ENCODE measurements around the gene DNAH17. TPM values are rescaled to one million over a fixed set of nuclear protein-coding genes. Genes with fewer than 3 reads are reported as not detected.

DNAH17 gene
- total RNA-seq, 1 donor from 2014 or later = 0.40 TPM

DNA sequence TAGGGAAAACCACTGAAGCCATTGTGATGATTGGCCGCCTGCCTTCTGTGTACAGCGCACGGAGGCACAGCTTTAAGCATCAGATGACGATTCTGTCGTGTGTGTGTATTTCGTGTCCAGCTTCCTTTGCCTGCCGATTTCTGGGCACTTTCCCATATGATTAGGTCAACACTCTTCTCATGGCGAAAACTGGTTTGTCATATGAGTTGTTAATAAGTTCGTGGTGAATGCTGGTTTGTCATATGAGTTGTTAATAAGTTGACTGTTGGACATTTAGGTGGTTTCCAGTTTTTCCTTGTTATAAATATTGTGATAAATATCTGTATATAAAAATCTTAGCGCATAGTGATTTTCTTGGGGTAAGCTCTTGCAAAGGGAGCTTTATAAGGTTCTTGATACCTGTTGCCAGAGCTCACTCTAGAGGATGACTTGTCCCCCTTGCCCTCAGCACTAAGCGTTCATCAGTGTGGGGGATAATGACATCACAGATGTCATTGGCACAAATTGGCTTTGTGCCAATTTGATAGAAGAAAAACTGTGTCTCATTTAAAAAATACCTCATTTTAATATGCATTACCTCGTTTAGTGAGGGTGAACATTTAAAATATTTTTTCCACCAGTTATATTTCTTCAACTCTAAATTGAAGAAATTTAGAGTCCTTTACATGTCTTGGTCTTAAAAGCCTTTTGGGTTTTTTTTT lies 158.7 kb downstream of the DNAH17 start:
- no peak for DNase-seq (ENCODE audit: low read depth in 2 of 2)

DNA sequence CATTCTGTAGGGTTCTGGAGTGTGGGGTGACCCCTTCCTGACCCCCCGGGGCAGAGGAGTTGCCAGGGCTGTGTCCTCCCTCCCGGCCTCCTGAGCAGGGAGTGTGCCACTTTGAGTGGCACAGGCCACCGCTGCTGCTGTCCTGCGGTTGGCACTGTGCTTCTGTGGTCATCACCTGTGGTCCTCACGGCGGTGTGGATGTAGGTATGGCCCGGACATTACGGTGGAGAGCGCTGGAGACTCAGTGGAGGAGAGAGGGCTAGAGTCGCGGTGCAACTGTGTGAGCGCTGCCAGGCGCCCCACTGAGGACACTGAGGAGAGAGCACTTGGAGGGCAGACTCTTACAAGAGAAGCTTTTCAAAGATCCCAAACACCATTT lies 159.7 kb downstream of the DNAH17 start:
- no peak for DNase-seq (ENCODE audit: low read depth in 2 of 2)

DNA sequence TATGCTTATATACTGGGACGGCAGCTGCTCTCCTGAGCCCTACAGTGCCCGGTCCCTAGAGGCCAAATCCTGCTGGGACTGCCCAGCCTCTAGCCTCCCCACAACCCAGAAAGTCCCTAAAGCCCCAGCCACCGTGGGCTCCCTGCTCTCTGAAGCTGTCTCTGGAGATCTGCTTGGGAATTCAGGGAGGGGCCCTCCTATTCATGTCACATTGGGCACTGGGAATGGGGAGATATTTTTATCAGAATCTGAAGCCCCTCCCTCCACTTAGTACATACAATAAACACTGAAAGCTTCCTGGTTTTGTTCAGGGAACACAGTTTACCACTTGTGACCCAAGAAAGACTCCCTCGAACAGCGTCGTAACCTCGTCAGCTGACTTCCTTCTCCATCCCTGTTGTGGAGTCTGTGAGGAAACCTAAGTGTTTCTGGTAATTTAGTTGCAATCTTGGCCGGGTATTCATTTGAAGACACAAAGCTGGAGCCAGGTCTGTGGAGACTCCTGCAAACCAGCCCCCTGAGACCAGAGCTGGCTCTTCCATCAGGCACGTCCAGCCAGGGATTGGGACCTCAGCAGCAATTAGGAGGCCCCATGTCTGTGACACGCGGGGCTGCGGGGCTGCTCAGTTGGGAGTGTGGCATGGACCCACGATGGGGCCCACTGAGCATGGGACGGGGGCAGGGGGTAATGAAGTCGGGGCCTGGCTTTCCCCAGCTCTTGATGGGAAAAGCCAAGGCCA lies 160.2 kb downstream of the DNAH17 start:
- DNase-seq (ENCODE audit: low read depth in 2 of 2) = peak in 1 of 2 donors; percentile 90

DNA sequence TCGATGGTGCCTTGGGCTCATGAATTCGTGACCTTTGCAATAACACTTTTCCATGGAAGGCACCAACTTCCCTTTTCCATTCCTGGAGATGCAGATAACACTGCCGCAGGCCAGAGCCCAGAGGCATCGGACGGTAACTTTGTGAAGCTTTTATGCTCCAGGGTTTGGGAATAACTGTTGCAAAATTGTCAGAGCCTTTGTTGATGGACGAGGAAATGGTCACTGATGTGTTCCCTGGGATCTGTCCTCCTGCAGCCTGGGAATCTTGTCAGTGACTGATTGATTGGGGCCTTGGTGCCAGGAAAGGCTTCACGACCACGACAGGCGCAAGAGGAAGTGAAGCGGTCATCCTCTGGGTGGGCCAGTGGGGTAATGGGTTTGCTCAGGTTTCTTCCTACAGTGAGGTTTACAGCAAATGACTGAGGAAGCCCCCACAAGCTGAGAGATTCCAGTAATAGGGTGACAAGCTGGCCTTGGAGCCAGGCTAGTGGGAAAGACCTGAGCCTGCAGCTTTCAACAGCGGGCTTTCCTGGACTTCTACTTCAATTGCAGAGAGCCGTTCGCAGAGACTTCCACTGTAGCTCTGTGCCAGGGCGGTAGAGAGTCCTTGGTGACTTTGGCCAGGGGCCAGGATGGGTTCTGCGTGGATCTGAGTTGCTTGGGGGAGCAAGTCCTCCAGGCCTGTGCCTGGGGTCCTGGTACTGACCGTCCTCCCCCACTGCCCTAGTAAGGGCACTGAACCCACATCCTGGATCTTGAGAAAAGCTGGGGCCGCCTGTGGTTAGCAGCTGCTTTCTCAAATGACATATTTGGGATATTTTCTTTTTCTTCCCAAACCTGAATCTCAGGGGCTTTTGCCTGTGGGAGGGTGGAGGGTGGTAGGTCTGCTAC lies 161.1 kb downstream of the DNAH17 start:
- DNase-seq (ENCODE audit: low read depth in 2 of 2) = peak; percentile 59 to 92

DNA sequence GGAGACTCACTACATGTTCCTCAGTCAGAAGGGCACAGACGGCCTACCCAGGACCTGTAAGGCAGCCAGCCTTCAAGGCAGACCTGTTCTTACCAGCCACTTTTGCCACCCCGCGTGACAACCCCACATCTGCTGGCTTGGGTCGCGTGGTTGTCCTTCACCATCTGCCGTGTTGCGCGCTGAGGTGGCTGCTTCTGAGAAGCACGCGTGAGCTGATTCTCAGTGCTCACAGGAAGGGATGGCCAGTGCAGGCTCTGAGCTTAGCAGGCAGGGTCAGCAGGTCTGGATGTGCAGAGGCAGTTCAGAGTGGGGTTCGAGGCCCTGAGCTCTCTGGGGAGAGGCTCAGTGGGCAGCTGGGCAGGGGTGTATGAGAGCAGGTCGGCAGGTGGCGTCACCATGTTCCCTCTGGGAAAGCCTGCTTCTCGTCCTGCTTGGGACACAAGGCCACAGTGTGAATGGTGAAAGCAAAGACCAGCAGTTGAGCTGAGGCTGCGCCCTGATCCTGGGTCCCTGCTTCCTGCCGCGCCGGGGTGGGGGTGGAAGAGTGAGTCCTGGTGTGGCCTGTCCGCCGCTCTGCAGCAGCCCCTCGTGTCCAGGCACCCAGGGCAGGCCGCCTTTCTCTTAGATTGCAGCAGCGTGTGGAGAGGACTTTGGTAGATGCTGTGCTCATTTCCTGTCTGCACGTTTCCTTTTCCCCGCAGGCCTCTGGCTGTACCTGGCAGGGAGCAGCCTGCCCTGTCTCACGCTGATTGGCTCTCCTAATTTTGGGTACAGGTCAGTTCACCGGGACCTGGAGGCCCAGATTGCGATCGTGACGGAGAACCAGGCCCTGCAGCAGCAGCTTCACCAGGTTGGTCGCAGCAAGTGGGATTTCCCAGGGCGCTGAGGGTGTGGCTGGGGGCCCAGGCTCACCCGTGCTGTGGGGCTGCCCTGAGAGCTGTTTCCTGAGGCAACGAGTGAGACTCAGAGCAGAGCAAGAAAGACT lies 162.7 kb downstream of the DNAH17 start:
- DNase-seq (ENCODE audit: low read depth in 2 of 2) = peak in 1 of 2 donors; percentile 58

DNA sequence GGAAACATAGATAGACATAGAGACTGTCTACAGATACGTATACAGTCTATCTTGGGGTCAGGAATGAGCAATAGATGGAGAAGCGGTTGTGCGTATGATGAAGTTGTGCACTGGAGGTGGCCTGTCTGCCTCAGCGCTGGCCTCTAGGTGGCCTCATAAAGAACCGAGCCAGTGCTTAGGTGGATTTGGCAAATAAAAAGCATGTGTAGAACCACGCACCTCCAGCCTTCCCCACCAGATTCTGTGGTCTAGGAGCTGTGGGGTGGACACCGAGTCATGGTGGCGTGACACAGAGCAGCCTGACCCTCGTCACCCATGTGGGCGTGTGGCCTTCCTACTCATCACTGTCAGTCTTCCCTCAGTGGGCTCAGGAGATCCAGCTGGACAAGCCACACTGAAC lies 164.8 kb downstream of the DNAH17 start:
- DNase-seq (ENCODE audit: low read depth in 2 of 2) = peak; percentile 44 to 56

DNA sequence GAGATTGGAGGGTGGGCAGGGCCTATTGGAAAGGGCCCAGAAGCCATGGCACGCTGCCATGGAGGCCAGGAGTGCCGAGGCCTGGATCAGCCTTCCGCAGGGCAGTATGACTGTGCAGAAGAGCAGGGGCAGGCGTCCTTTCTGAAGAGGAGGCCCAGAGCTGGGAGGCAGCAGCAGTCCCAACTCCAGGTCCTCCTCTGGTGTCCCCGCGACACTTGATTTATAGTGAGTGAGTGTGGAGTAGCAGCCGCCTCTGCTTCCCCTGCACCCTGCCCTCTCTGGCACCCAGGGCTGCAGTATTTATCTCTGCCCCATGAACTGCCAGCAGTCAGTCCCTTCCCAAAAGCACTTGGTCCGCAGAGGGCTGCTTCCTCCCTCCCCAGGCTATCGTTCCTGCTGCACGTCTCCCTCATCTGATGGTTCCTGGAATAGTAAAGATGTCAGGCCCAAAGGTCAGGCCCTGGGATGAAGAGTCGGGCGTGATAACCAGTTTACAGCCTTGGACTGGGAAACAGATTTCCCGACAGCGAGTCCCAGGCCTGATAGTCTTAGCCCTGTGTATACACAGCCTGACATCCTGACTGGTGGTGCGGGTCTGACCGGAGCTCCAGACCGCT lies 165.8 kb downstream of the DNAH17 start:
- peak in 1 of 2 donors; percentile 84 for DNase-seq (ENCODE audit: low read depth in 2 of 2)

DNA sequence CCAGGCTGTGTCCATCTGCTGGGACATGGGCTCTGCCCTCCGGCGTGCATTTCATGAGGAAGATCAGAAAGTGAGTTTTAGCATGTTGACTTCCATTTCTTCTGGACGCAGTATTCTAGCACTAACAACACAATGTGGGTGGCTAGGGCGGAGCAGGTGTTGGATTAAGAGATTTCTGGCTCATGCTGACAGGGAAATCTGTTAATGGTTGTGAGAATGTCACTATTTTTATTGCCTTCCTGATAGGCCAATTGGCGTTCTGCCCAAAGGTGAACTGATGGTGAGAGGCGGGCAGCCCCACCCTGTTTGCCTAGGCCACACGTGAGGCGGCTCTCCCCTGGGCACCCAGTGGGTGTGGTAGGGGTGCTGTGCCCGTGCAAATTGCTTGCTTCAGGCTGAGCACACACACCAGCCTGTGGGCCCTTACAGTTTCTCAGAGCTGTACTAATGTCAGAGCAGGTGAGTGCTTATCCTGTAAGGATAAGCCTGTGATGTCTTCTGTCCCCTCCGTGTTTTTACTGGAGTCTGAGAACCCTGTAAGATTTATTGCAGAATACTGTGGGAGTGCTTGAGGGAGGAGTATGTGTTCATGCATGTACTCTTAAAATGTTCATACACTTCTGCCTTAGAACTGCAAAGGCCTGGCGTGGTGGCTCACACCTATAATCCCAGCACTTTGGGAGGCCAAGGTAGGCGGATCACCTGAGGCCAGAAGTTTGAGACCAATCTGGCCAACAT lies 167.8 kb downstream of the DNAH17 start:
- peak in 1 of 2 donors; percentile 38 for DNase-seq (ENCODE audit: low read depth in 2 of 2)

DNA sequence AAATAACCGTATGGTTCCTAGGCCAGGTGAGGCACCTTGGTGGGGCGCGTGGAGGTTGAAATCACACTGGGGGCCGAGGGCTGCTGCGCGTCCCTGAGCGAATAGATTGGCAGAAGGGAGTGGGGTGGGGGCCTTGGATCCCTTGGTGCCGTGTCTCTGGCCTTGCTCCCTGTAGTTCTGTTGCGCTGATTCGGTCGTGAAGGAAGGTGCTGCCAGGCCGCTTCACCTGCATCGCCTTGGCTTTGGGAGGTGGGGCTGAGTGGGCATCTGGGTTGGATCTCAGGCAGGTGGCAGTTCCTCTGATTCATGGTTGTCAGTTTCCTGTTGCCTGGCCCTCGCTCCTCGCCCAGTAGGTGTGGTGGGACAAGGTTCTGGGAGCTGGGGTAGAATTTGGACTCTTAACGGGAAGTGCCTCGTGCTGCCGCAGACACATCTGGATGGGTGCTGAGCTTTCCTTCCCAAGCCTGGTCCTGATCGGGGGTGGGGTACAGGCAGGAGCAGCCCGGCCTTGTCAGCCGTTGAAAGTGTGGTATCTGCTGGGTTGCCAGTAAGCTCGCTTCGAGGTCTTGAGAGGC lies 168.6 kb downstream of the DNAH17 start:
- no peak for DNase-seq (ENCODE audit: low read depth in 2 of 2)

DNA sequence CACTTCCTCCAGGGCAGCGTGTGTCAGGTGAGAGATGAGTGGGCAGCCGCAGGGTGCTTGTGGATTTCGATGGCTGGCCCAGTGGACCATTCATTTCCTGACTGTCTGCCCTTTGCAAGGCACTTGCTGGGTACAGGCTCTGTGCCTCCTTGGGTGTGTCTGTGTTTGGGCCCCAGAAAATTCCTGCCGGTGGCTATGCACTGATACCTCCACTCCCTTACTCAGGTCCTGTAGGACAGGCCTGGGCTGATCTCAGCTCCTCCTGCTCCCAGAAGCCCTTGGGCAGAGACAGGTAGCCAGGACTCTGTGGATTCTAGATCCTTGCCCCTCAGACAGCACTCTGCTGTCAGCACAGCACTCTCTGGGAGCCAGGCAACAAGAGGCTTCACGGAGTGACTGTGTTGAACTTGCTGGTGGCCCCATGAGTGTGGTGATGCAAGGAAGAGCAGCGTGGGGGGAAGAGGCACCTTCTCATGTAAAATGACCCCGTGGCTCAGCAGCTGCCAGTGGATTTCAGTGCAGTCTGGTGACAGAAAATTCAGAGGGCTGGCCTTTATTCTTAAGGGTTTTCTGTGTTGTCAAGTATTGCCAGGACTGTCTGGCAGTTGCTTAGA lies 169.7 kb downstream of the DNAH17 start:
- DNase-seq (ENCODE audit: low read depth in 2 of 2) = no peak

DNA sequence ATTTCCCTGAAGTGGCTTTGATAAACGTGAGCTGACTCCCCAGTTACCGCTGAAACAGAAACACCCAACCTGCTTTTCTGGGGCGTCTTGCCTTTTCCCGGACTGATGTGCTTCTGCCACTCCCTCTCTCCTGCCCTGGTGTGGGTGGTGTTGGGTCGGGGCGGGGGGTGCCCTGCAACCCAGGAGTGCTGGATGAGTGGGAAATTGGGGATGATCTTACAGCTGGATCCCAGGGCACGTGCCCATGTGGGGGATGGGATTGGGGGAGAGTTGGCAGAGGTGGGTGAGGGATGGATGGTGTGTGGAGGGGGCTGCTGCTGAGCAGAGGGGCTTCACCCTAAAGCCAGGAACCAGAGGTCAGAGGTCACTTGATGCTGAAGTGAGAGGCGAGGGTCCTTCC lies 170.3 kb downstream of the DNAH17 start:
- no peak for DNase-seq (ENCODE audit: low read depth in 2 of 2)

DNA sequence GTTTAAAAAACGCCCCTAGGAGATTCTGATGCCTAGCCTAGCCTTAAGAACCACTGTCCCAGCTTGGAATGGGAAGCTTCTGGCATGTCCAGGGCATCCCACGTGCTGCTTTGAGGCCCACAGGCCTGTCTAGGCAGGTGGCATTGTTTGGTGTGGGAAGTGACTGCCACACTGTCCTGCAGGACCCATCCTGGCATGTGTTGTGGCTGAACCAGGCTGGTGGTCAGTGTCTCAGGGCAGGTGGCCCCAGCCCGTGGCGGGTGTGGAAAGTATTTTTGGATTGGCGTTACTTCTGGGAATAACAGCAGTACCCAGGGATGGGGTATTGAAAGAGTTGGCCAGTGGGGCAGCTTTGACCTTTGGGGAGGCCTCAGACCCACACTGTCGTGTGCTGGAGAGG lies 170.8 kb downstream of the DNAH17 start:
- no peak for DNase-seq (ENCODE audit: low read depth in 2 of 2)

DNA sequence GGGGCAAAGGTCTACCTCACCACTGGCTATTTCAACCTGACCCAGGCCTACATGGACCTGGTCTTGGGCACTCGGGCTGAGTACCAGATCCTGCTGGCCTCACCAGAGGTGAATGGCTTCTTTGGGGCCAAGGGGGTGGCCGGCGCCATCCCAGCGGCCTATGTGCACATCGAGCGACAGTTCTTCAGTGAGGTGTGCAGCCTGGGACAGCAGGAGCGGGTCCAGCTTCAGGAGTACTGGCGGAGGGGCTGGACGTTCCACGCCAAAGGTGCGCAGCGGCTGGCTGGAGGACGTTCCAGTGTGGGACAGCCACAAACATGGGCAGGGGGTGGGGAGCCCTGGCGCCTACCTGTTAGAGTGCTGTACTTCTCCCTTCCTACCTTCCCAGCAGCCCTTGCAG lies 173.4 kb downstream of the DNAH17 start:
- DNase-seq (ENCODE audit: low read depth in 2 of 2) = no peak

DNA sequence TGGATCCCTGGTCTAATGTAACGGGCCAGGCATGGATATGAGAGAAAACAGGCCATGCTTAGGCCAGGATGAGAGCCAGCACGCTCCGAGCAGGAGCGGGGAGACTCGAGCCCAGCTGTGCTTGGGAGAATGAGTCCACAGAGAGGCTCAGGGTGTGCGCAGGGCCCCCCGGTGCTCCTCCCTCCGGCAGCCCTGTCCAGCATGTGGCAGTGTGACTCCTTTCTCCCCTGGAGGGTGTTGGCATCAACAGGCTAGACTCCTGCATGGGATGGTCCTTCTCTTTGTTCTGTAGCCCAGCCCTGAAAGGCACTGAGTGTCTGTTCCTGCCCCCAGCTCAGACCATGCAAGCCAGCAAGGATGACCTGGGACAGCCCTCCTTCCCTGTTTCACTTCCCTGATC lies 175.3 kb downstream of the DNAH17 start:
- no peak for DNase-seq (ENCODE audit: low read depth in 2 of 2)

DNA sequence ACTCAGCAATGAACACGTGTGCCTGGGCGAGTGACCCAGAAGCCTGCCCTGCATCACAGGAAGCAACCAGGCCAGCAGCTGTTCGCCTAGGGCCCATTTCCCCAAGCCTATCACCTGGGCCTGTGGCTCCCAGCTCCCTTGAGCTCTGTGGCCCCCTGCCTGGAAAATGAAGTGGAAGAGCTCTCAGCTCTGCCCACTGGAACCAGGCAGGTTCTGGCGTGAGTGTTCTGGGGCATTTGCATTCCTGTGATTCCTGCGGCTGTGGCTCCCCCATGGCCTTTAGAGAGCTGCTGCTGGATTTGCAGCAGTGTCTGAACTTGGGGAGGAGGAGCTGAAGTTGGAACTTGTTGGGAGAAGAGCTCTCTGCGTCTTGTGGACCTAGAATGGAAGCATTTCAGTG lies 175.9 kb downstream of the DNAH17 start:
- no peak for DNase-seq (ENCODE audit: low read depth in 2 of 2)

DNA sequence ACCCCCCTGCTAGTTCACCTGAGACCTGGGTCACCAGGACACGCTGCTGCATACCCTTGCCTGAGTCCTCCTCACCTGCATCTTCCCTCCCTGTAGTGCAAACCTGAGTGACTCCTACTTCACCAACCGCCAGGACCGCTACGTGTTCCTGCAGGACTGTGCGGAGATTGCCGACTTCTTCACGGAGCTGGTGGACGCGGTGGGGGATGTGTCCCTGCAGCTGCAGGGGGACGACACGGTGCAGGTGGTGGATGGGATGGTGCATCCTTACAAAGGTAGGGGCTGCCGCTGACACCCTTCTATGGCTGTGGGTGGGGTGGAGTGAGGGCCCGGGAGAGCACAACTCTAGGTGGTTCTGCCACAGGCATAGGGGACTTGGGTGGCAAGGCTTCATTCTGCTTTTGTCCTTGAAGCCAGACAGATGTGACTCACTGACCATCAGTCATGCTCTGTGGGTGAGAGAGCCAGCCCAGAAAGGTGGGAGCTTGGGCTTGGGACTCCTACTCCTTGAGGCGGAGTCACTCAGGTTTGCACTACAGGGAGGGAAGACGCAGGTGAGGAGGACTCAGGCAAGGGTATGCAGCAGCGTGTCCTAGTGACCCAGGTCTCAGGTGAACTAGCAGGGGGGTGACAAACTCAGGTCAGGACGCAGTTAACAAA lies 176.5 kb downstream of the DNAH17 start:
- no peak for DNase-seq (ENCODE audit: low read depth in 2 of 2)

DNA sequence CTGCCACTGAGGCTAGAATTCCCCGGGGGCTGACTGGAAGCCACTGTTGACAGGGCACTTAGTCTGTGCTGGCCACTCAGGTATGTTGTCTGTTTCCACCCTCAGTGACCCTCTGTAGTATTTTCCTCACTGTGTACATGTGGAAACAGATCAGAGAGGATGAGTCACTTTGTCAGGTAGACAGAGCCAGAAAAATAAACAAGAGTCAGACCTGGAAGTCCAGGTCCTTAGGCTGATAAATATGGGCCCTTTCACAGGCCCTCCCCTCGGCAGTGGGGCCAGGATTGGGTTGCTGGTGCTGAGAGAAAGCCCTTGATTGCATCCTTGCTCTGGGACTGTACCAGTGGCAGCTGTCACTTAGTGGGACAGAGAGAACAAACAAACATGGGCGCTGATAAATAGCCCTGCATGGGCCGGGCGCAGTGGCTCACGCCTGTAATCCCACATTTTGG lies 177.5 kb downstream of the DNAH17 start:
- DNase-seq (ENCODE audit: low read depth in 2 of 2) = no peak

DNA sequence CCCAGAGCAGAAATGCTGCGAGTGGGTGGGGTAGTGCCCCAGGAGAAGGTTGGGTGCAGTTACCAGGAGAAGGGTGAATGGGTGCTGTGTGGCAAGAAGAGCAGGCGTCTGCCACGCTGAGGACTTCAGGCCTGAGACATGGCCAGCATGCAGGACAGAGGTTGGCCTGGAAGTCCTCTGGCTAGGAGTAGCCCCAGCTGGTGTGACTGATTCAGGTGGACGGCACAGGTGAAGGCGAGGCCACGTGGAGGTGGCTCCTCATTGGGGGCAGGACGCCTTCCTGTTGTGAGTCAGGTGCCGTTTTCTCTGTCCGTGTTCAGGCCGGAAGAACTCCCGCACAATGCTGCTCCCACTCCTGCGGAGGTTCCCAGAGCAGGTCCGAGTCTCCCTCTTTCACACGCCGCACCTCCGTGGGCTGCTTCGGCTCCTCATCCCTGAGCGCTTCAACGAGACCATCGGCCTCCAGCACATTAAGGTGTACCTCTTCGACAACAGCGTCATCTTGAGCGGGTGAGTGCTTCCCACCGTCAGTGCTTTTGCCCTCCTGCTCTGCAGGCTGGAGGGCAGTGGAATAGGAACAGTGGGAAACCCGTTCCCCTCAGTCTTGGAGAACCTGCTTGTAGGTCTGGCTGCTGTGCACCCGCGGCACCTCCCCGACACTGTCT lies 178.0 kb downstream of the DNAH17 start:
- no peak for DNase-seq (ENCODE audit: low read depth in 2 of 2)

Measured in lung microvascular endothelial cell (primary cell).